Measurements from ENCODE around the gene CELSR2.
A peak's percentile ranks its signal among the peaks of the same experiment; 100 is the strongest.

The CELSR2 gene

DNA sequence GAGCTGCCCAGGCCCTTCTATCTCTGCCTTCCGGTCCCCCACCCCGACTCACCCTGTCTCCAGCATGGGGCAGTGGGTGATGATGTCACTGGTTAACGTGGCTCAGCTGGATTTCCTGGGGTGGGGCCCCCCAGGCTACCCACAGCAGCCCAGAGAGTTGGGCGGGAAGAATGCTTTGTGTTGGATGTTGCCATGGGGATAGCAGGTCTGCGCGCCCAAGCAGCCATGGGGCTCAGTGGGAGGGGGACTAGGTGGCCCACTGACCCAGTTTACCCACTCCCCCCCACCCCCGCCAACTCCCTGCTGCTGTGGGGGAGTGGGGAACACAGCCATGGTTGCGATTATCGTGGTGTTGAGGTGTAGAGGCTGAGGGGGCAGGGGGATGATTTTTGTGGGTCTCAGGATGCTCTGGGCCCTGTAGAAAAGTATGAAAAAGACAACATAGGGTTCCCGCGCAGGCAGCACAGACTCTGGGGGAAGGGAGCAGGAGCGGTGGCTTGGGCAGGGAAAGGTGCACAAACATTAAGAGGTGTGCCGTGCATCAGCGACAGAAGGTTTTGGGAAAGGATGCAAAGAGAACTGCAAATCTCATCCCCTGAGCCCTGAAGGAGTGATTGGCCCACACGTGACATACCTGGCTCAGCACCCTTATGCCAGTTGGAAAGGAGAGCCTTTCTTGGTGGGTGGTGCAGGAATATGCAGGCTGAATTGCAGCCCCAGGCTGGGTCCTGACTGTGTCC, 8.5 kb downstream of the CELSR2 start:
- no peak overlapping the region for H3K27ac ChIP-seq

DNA sequence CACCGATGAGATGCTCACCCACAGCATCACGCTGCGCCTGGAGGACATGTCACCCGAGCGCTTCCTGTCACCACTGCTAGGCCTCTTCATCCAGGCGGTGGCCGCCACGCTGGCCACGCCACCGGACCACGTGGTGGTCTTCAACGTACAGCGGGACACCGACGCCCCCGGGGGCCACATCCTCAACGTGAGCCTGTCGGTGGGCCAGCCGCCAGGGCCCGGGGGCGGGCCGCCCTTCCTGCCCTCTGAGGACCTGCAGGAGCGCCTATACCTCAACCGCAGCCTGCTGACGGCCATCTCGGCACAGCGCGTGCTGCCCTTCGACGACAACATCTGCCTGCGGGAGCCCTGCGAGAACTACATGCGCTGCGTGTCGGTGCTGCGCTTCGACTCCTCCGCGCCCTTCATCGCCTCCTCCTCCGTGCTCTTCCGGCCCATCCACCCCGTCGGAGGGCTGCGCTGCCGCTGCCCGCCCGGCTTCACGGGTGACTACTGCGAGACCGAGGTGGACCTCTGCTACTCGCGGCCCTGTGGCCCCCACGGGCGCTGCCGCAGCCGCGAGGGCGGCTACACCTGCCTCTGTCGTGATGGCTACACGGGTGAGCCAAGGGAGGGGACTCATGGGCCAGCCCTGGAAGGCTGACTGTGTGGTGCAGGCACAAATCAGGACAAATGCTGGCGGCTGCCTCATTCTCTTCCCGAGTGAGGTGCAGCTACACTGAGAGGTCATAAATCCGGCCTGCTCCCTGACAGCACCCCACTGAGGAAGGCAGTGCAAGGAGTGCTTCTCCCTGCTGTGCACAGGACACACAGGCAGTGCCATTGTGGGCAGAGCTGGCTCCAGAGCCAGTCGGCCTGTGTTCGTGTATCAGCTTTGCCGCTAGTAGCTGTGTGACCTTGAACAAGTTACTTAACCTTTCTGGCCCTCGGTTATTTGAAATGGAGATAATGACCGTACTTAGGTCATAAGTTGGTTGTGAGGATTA, 9.4 kb downstream of the CELSR2 start:
- TF ChIP-seq CTCF (IDR thresholded peaks at IDR 0.05) (no peak), ZFX (IDR thresholded peaks at IDR 0.05; ENCODE audit: borderline replicate concordance) (no peak)
- no peak overlapping the region for H3K27ac ChIP-seq

More for the DNA sequence above, 8.5 kb downstream of the CELSR2 start:
- no peak for TF ChIP-seq ZFX (IDR thresholded peaks at IDR 0.05; ENCODE audit: borderline replicate concordance)
- TF ChIP-seq CTCF (IDR thresholded peaks at IDR 0.05) = no peak

DNA sequence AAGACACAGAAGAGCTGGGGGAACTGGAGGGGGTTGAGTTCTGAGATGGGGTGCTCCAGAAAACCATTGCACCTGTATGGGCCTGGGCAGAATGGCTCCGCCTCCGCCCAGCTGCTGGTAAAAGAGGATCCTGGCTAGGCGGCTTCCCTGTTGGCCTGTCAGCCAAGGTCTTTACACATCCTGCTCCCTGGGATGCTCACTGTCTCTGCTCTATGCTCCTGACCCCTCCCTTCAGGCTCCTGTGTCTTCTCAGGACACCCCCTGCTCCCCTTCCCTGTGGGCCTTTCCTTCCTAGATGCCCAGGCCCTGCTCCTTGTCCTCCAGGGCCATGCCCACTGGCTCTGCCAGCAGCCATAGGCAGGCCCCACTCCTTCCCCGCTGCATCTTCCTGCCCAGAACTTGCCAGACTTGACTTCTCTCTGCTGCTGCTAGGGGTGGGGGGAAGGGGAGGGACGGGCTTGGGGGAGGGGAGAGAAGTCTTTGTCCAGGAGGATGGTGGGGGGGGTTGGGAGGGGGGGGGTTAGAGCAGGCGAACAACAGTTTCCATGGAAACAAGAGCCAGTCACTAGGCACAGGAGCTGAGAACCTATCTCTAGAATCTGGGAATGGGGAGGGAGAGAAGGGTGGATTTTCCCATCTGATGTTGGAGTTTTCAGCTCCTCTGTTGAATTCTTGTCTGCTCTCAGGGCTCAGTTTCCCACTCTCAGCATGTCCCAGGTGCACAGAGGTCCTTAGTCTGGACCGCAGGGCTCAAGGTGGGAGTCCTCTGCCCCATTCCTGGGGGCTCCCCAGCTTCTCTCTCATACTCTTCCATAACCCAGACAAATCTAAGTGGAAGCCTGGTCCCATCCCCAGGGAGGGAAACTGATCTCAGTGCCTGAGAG, 10.6 kb downstream of the CELSR2 start:
- H3K27ac ChIP-seq = no peak overlapping the region
- TF ChIP-seq ZFX (IDR thresholded peaks at IDR 0.05; ENCODE audit: borderline replicate concordance) (no peak), CTCF (IDR thresholded peaks at IDR 0.05) (no peak)

- no peak overlapping the region for H3K27ac ChIP-seq
- TF ChIP-seq ZFX (IDR thresholded peaks at IDR 0.05; ENCODE audit: borderline replicate concordance) = no peak
- TF ChIP-seq CTCF (IDR thresholded peaks at IDR 0.05) = no peak
Measured at GRCh38 chr1:109261006-109261405, 11.7 kb downstream of the CELSR2 start.

DNA sequence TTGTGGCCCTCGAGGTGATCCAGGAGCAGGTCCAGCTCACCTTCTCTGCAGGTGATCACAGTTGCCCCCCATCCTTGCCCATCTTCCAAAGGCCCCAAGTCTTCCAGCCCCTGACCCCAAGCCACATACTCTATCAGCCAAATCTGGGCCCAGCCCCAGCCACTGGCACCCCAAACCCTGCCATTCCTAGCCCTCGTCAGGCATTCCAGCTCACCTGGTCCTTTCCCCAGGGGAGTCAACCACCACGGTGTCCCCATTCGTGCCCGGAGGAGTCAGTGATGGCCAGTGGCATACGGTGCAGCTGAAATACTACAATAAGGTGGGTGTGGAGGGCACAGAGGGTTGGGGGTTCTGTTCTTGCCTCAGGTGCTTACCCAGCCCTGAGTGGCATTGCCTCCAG, 12.2 kb downstream of the CELSR2 start:
- H3K27ac ChIP-seq = no peak overlapping the region
- TF ChIP-seq CTCF (IDR thresholded peaks at IDR 0.05) = no peak
- TF ChIP-seq ZFX (IDR thresholded peaks at IDR 0.05; ENCODE audit: borderline replicate concordance) = no peak

DNA sequence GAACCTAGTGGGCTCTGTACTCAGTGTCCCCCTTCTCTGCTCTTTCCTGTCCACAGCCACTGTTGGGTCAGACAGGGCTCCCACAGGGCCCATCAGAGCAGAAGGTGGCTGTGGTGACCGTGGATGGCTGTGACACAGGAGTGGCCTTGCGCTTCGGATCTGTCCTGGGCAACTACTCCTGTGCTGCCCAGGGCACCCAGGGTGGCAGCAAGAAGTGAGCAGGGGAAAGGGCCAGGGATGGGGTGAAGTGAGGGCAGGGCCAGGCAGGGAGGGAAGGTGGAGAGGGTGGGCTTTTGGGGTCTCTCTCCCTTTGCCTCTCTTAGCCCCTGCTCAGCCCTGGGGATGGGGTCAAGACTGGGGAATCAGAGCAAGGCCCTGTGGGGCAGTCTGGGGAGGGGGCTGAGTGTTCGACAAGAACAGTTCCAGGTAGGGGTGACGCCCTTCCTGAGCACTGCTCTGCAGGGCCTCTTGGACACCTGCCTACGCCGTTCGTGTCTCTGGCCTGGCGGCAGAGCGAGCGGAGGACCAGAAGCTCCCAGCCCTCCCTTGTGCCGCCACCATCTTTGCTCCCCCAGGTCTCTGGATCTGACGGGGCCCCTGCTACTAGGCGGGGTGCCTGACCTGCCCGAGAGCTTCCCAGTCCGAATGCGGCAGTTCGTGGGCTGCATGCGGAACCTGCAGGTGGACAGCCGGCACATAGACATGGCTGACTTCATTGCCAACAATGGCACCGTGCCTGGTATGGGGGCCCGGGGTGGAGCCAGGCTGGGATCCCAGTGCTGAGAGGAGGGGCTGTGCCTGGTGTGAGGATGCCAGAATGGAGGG, 13.1 kb downstream of the CELSR2 start:
- no peak for TF ChIP-seq CTCF (IDR thresholded peaks at IDR 0.05)
- TF ChIP-seq ZFX (IDR thresholded peaks at IDR 0.05; ENCODE audit: borderline replicate concordance) = no peak
- peak overlapping the region; percentile 34; the same call in 1 of the 2 replicates for H3K27ac ChIP-seq
